Adrenal gland (tissue), 5 donors: Measurements from ENCODE around the gene GATAD2B.

Source experiments
- POLR2A ChIP-seq, 2 donors: fragments of 450-650 bp; IDR thresholded peaks; one replicate each; pipeline ENCODE4 v1.6.1; 2017; ENCODE audit warnings: antibody characterized with exemption in 2 of 2, mild to moderate bottlenecking in 2 of 2, moderate library complexity in 1 of 2
- TF ChIP-seq, protein P1 (sequence below), 6 experiments: fragments of 450-650 bp in 4 of 6; fragments of 200-600 bp in 2 of 6; sonication (generic) in 1 of 6; IDR thresholded peaks; 1 replicate in 5 of 6; 2 replicates in 1 of 6; pipeline versions ENCODE4 v1.5.1 to v1.8.0; 2016 to 2021; ENCODE audit warnings: antibody characterized with exemption in 6 of 6, mild to moderate bottlenecking in 2 of 6, moderate library complexity in 1 of 6
- donor health status: DM: no; HTN: no; CAD: no.

DNA sequence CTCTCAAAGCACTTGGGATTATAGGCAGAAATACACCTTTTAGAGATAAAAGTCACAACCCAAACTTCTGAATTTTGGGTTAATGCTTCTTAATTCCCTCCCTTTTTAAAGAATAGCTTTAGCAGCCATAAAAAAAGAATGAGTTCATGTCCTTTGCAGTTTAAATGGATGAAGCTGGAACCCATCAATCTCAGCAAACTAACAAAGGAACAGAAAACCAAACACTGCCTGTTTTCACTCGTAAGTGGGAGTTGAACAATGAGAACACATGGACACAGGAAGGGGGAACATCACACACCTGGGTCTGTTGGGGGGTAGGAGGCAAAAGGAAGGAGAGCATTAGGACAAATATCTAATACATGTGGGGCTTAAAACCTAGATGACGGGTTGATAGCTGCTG lies 91.7 kb downstream of the GATAD2B start:
- TF ChIP-seq, protein P1, sequence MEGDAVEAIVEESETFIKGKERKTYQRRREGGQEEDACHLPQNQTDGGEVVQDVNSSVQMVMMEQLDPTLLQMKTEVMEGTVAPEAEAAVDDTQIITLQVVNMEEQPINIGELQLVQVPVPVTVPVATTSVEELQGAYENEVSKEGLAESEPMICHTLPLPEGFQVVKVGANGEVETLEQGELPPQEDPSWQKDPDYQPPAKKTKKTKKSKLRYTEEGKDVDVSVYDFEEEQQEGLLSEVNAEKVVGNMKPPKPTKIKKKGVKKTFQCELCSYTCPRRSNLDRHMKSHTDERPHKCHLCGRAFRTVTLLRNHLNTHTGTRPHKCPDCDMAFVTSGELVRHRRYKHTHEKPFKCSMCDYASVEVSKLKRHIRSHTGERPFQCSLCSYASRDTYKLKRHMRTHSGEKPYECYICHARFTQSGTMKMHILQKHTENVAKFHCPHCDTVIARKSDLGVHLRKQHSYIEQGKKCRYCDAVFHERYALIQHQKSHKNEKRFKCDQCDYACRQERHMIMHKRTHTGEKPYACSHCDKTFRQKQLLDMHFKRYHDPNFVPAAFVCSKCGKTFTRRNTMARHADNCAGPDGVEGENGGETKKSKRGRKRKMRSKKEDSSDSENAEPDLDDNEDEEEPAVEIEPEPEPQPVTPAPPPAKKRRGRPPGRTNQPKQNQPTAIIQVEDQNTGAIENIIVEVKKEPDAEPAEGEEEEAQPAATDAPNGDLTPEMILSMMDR (IDR thresholded peaks at IDR 0.05), result no peak
- no peak for TF ChIP-seq POLR2A (IDR thresholded peaks at IDR 0.05)
